Mesenchymal stem cell (in vitro differentiated cells and primary cell): ENCODE data around the gene CLIP2.
A peak's percentile ranks its signal among the peaks of the same experiment; 100 is the strongest.

Experiments
- DNase-seq: peaks from one replicate; pipeline ENCODE4 v3.0.0-alpha.2; 2013
- H2AFZ ChIP-seq: one replicate; pipeline ENCODE4 v1.6.1; 2013; ENCODE audit warnings: low read depth, mild to moderate bottlenecking, control low read depth, inconsistent platforms, low read length, moderate library complexity
- H2AK5ac ChIP-seq: 2 replicates; pipeline ENCODE4 v1.6.1; 2013; ENCODE audit warnings: low read length, moderate library complexity, mild to moderate bottlenecking, inconsistent platforms; ENCODE audit not compliant: severe bottlenecking
- H2BK120ac ChIP-seq: one replicate; pipeline ENCODE4 v1.6.1; 2013; ENCODE audit warnings: low read depth, mild to moderate bottlenecking, inconsistent platforms, low read length, moderate library complexity
- H2BK12ac ChIP-seq, 2 experiments: one replicate each; pipeline ENCODE4 v1.6.1; 2013; ENCODE audit warnings: inconsistent platforms in 2 of 2, low read length in 2 of 2, mild to moderate bottlenecking in 2 of 2, moderate library complexity in 2 of 2, control low read depth in 1 of 2
- H2BK15ac ChIP-seq: one replicate; pipeline ENCODE4 v1.6.1; 2013; ENCODE audit warnings: mild to moderate bottlenecking, low read depth, inconsistent platforms; ENCODE audit not compliant: poor library complexity, severe bottlenecking
- H2BK5ac ChIP-seq: 2 replicates; pipeline ENCODE4 v1.6.1; 2013; ENCODE audit warnings: low read depth, mild to moderate bottlenecking, low read length, control low read depth, inconsistent platforms; ENCODE audit not compliant: poor library complexity, severe bottlenecking
- H3K14ac ChIP-seq, 2 experiments: one replicate each; pipeline ENCODE4 v1.6.1; 2013; ENCODE audit warnings: inconsistent platforms in 2 of 2, low read length in 2 of 2, control low read depth in 1 of 2, mild to moderate bottlenecking in 1 of 2, moderate library complexity in 1 of 2
- H3K18ac ChIP-seq, 2 experiments: one replicate each; pipeline ENCODE4 v1.6.1; 2013; ENCODE audit warnings: inconsistent platforms in 2 of 2, low read length in 2 of 2, control low read depth in 1 of 2, low read depth in 1 of 2, mild to moderate bottlenecking in 1 of 2
- H3K23ac ChIP-seq, 2 experiments: one replicate each; pipeline ENCODE4 v1.6.1; 2013; ENCODE audit warnings: inconsistent platforms in 2 of 2, low read length in 2 of 2, mild to moderate bottlenecking in 2 of 2, moderate library complexity in 2 of 2, control low read depth in 1 of 2
- H3K27ac ChIP-seq: 2 replicates; pipeline ENCODE4 v1.5.1; 2013; ENCODE audit warnings: mild to moderate bottlenecking, moderate library complexity, low read length, control low read depth, inconsistent platforms; ENCODE audit not compliant: poor library complexity, severe bottlenecking
- H3K27me3 ChIP-seq, 2 experiments: 2 replicates each; pipeline versions ENCODE4 v1.6.1 to v1.7.0; 2013; ENCODE audit warnings: low read length in 2 of 2, mild to moderate bottlenecking in 2 of 2, moderate library complexity in 2 of 2, control low read depth in 1 of 2, inconsistent platforms in 1 of 2; ENCODE audit not compliant: control insufficient read depth in 1 of 2, insufficient read depth in 1 of 2
- H3K36me3 ChIP-seq, 2 experiments: 2 replicates each; pipeline versions ENCODE4 v1.6.1 to v1.7.0; 2013; ENCODE audit warnings: low read length in 2 of 2, control low read depth in 1 of 2, inconsistent platforms in 1 of 2, low read depth in 1 of 2, mild to moderate bottlenecking in 1 of 2; ENCODE audit not compliant: insufficient read depth in 2 of 2, control insufficient read depth in 1 of 2
- H3K4ac ChIP-seq, 2 experiments: one replicate each; pipeline ENCODE4 v1.6.1; 2013; ENCODE audit warnings: inconsistent platforms in 2 of 2, low read length in 2 of 2, mild to moderate bottlenecking in 2 of 2, moderate library complexity in 2 of 2, control low read depth in 1 of 2, low read depth in 1 of 2
- H3K4me1 ChIP-seq: 2 replicates; pipeline ENCODE4 v1.6.1; 2013; ENCODE audit warnings: low read depth, low read length, control low read depth; ENCODE audit not compliant: control insufficient read depth, insufficient read depth
- H3K4me2 ChIP-seq: 2 replicates; pipeline ENCODE4 v1.6.1; 2013; ENCODE audit warnings: low read length, mild to moderate bottlenecking, inconsistent platforms; ENCODE audit not compliant: poor library complexity, severe bottlenecking
- H3K4me3 ChIP-seq, 2 experiments: 2 replicates each; pipeline versions ENCODE4 v1.5.1 to v1.7.0; 2013; ENCODE audit warnings: low read length in 2 of 2, mild to moderate bottlenecking in 2 of 2, control low read depth in 1 of 2, low read depth in 1 of 2; ENCODE audit not compliant: insufficient read depth in 1 of 2
- H3K79me1 ChIP-seq: replicated peaks from 2 replicates; pipeline ENCODE4 v1.6.1; 2013; ENCODE audit warnings: mild to moderate bottlenecking, control low read depth, low read length, inconsistent platforms; ENCODE audit not compliant: poor library complexity, severe bottlenecking
- H3K9ac ChIP-seq: 2 replicates; pipeline ENCODE4 v1.7.0; 2013; ENCODE audit warnings: mild to moderate bottlenecking, low read length, moderate library complexity
- H3K9me3 ChIP-seq: 2 replicates; pipeline ENCODE4 v1.7.0; 2013; ENCODE audit warnings: mild to moderate bottlenecking, low read length; ENCODE audit not compliant: control insufficient read depth
- H4K8ac ChIP-seq: one replicate; pipeline ENCODE4 v1.6.1; 2013; ENCODE audit warnings: inconsistent platforms, mild to moderate bottlenecking, low read length, moderate library complexity
- H4K91ac ChIP-seq: one replicate; pipeline ENCODE4 v1.6.1; 2013; ENCODE audit warnings: mild to moderate bottlenecking, low read length, inconsistent platforms
- WGBS: methylation state at CpG from one replicate; pipeline ENCODE4 v1.1.7; 2013; ENCODE audit warnings: mixed read lengths; 5-methylcytosine and 5-hydroxymethylcytosine counted together

The CLIP2 gene

GRCh38 chr7:74343281-74344131 lies 54.3 kb downstream of the CLIP2 start:
- H2BK120ac ChIP-seq = no peak overlapping the region
- no peak overlapping the region for H3K4me3 ChIP-seq
- H3K27me3 ChIP-seq = no peaks in the 10 kb centered on the region
- no peak overlapping the region for H3K23ac ChIP-seq
- peaks cover 24% of the 10 kb centered on the region for H3K79me1 ChIP-seq
- H3K14ac ChIP-seq = no peak overlapping the region
- H2BK5ac ChIP-seq = no peak overlapping the region
- H3K4ac ChIP-seq = no peak overlapping the region
- no peak overlapping the region for H2AFZ ChIP-seq
- no peak overlapping the region for H2BK15ac ChIP-seq
- peak overlapping the region in 1 of 2 experiments; percentile 16 for H3K18ac ChIP-seq
- 66% methylated on average over 14 of the region's 14 CpGs for WGBS
- peak overlapping the region; percentile 43 for H4K8ac ChIP-seq
- peaks cover 32 to 38% of the 10 kb centered on the region in 2 experiments for H3K36me3 ChIP-seq
- no peak overlapping the region for H2BK12ac ChIP-seq
- no peak overlapping the region for H4K91ac ChIP-seq
- H3K4me1 ChIP-seq = peaks cover 9% of the 10 kb centered on the region
- H3K27ac ChIP-seq = no peak overlapping the region
- peak; percentile 88 for DNase-seq
- no peak overlapping the region for H3K9ac ChIP-seq
- no peak overlapping the region for H3K4me2 ChIP-seq
- H3K9me3 ChIP-seq = no peaks in the 10 kb centered on the region
- peak overlapping the region; percentile 35 for H2AK5ac ChIP-seq

- no peak overlapping the region for H3K4me3 ChIP-seq
- H3K36me3 ChIP-seq = peaks cover 26 to 33% of the 10 kb centered on the region in 2 experiments
- H2BK5ac ChIP-seq = no peak overlapping the region
- H3K4ac ChIP-seq = no peak overlapping the region
- peaks cover 20% of the 10 kb centered on the region for H3K79me1 ChIP-seq
- DNase-seq = peak; percentile 20
- H3K27ac ChIP-seq = no peak overlapping the region
- no peaks in the 10 kb centered on the region for H3K27me3 ChIP-seq
- H2AFZ ChIP-seq = no peak overlapping the region
- H3K4me1 ChIP-seq = peaks cover 9% of the 10 kb centered on the region
- H3K4me2 ChIP-seq = no peak overlapping the region
- no peak overlapping the region for H2BK15ac ChIP-seq
- H2BK120ac ChIP-seq = no peak overlapping the region
- H3K18ac ChIP-seq = peak overlapping the region; percentile 16 to 47
- H4K91ac ChIP-seq = no peak overlapping the region
- no peak overlapping the region for H4K8ac ChIP-seq
- H3K14ac ChIP-seq = no peak overlapping the region
- 83% methylated on average over 2 of the region's 2 CpGs for WGBS
- no peak overlapping the region for H2AK5ac ChIP-seq
- no peak overlapping the region for H3K23ac ChIP-seq
- no peak overlapping the region for H2BK12ac ChIP-seq
- H3K9ac ChIP-seq = no peak overlapping the region
- H3K9me3 ChIP-seq = no peaks in the 10 kb centered on the region
Measured at GRCh38 chr7:74344132-74344496, 54.9 kb downstream of the CLIP2 start.

GRCh38 chr7:74344786-74345185 lies 55.6 kb downstream of the CLIP2 start:
- no peak for DNase-seq
- Histone ChIP-seq H2AK5ac (no peak overlapping the region), H3K4me1 (peaks cover 9% of the 10 kb centered on the region)

GRCh38 chr7:74345970-74346369 lies 56.8 kb downstream of the CLIP2 start:
- DNase-seq = no peak
- H3K4me3 ChIP-seq = no peak overlapping the region
- H3K27me3 ChIP-seq = no peaks in the 10 kb centered on the region
- H2AFZ ChIP-seq = no peak overlapping the region
- peaks cover 18 to 20% of the 10 kb centered on the region in 2 experiments for H3K36me3 ChIP-seq
- no peak overlapping the region for H4K91ac ChIP-seq
- H3K4me2 ChIP-seq = no peak overlapping the region
- H3K23ac ChIP-seq = no peak overlapping the region
- H3K9ac ChIP-seq = no peak overlapping the region
- no peak overlapping the region for H2BK12ac ChIP-seq
- no peak overlapping the region for H3K14ac ChIP-seq
- 97% methylated on average over 1 of the region's 2 CpGs for WGBS
- peaks cover 26% of the 10 kb centered on the region for H3K79me1 ChIP-seq
- H2AK5ac ChIP-seq = no peak overlapping the region
- no peak overlapping the region for H2BK15ac ChIP-seq
- H3K27ac ChIP-seq = no peak overlapping the region
- no peaks in the 10 kb centered on the region for H3K9me3 ChIP-seq
- no peak overlapping the region for H4K8ac ChIP-seq
- H3K4me1 ChIP-seq = peaks cover 9% of the 10 kb centered on the region
- H3K4ac ChIP-seq = no peak overlapping the region
- H2BK120ac ChIP-seq = no peak overlapping the region
- no peak overlapping the region for H3K18ac ChIP-seq
- no peak overlapping the region for H2BK5ac ChIP-seq

More at GRCh38 chr7:74344786-74345185, 55.6 kb downstream of the CLIP2 start:
- Histone ChIP-seq H3K27me3 (no peaks in the 10 kb centered on the region), H4K91ac (no peak overlapping the region), H3K18ac (peak overlapping the region in 1 of 2 experiments; percentile 5), H3K4me3 (no peak overlapping the region), H2AFZ (no peak overlapping the region), H2BK120ac (no peak overlapping the region), H4K8ac (no peak overlapping the region), H3K79me1 (peaks cover 22% of the 10 kb centered on the region), H3K9me3 (no peaks in the 10 kb centered on the region), H2BK5ac (no peak overlapping the region), H2BK12ac (no peak overlapping the region), H3K27ac (no peak overlapping the region), H3K23ac (no peak overlapping the region), H3K4ac (no peak overlapping the region), H2BK15ac (no peak overlapping the region), H3K14ac (no peak overlapping the region), H3K36me3 (peaks cover 26 to 27% of the 10 kb centered on the region in 2 experiments), H3K9ac (no peak overlapping the region), H3K4me2 (no peak overlapping the region)
- WGBS = 100% methylated on average over 2 of the region's 2 CpGs
